HUDEP-2 (cell line): ENCODE measurements around the gene S100A5.

Experiments used
- DNase-seq, 76 experiments: peaks; one replicate each; lab custom pipeline; 2025; ENCODE audit not compliant: unreplicated experiment in 76 of 76; lab: John Stamatoyannopoulos, UW

Gene S100A5

DNA sequence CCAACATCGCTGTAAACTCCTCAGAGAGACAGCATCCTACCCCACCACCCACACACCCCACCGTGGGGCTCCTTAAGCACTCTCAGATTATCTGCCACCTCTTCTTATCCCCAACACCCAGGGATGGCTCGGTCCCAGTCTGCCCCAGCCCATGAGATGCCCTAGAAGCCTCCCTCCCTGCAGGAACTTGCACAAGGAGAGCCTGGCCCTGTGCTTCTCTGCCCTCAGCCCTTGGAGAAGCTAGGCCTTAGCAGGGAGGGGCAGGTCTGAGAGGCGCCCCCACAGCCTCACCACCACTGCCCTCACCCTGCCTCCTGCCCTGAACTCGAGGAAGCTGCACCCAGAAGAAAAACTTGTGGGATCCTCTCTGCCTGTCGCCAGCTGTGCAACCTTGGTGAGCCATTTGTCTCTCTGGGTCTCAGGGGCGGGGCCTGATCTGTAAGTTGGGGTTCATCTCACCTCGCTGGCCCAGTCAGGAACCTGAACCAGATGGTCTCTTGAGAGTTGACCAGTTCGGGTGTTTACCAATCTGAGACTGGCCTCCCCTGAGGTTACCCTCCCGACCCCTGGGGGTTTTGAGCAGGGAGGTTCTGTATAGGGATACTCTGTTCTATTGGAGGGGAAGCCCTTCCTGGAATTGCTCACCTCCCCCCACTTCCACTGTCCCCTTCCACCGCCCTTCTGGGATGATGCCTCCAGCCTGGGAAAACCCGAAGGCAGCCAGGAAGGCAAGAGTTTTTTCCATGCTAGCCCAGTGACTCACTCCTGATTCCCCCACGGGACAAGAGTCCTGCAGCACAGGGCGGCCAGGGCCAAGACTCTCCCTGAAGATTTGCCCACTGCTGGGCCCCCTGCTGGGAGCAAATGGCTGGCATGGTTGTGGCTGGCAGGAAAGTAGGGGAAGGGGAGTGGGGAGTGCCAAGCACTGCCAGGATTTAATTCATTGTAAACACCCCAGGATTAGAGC lies 8.3 kb upstream of the S100A5 start, which contains the start of gene S100A3:
Gene S100A3 (minus strand): TSS at position 537 of the 967 bp plus-strand sequence. CDS start 773 bp downstream, outside the sequence.
- DNase-seq = peak in 15 of 76 experiments; percentile 16 to 56 (median 27)

DNA sequence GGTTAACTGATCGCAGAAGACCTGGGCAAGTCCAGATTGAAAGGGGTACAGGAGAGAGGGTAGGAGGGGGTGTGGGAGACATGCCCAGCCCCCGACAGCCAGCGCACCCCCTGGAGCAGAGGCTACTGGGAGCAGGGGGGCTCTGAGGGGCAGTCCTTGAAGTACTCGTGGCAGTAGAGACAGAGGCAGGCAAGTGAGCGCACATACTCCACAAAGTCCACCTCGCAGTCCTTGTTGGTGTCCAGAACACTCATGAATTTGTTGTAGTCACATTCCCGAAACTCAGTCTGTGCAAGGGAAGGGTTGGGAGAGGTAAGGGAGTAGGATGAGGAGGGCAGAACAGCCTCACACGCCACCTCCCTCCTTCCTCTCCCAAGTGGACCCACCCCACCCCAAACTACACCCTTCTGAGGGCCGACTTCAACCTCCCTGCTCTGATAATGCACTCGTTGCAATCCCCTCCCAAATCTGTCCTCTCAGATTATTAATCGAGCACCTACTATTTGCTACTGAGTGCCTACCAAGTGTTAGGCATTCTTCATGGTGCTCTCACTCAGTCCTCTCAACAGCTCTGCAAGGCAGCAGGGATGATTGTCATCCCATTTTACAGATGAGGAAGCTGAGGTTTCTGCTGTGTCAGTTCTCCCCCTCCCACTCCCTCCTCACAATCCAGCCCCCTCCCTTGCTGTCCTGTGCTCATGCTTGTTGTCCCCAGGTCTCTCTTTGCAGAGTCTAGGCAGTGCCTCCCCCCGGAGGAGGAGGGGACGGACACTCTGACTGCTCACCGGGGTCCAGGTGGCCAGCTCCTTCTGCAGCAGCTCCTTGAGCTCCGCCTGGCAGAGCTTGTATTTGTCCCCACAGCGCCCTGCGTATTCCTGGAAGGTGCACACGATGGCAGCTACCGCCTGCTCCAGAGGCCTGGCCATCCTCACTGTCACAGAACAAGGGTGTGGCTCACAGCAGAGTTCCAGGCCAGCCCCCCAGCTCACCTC lies 7.1 kb upstream of the S100A5 start:
- DNase-seq = peak in 66 of 76 experiments; percentile 21 to 82 (median 53)

DNA sequence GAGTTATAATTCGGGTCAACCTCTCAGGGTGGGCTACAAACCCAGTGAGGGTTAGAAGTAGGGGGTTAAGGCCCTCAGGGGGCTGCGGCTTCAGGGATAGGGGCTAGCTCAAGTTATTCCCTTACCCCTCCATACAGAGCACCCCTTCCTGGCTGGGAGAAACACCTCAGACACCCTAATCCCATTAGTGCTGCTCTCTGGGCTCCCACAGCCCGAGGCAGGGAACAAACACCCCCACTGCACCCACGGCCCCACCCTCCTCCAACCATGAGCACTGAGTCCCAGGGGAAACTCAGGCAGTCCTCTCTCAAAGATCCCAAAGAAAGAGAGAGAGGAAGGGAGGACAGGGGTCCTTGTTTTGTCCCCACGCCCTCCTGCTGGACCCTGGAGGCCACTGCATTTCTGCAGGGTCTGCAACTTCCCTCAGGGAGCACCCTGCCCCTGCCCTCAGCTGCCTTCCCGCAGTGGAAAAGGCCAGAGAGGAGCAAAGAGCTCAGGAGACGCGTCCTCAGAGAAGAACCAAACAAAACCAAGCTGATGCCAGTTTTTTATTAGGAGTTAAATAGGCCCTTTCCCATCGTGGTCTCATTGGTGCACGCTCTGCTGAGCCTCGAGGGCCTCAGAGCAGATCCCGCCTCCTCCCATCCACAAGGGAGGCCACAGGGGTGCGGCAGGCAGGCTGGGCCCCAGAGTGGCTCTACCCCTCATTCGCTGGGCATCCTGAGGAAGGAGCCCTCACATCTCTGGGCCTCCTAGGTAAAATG lies 6.2 kb upstream of the S100A5 start:
- DNase-seq = peak in 55 of 76 experiments; percentile 17 to 72 (median 42)

DNA sequence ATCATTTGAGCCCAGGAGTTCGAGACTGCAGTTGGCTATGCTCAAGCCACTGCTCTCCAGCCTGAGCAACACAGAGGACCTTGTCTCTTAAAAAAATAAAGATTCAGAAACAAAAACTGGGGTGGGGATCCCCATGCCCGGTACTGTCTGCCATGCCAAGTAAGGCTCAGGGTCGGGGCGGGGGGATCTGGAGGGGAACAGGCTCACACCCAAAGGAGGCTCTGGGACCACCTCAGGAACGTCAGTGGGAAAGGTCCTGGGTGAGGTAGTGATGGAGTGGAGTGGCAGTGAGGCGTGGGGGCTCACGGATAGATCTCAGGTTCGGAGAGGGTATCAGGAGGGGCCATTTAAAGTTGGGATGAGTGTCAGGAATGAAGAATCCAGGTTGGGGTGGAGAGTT lies 5.6 kb upstream of the S100A5 start:
- DNase-seq = peak in 1 of 76 experiments; percentile 29

DNA sequence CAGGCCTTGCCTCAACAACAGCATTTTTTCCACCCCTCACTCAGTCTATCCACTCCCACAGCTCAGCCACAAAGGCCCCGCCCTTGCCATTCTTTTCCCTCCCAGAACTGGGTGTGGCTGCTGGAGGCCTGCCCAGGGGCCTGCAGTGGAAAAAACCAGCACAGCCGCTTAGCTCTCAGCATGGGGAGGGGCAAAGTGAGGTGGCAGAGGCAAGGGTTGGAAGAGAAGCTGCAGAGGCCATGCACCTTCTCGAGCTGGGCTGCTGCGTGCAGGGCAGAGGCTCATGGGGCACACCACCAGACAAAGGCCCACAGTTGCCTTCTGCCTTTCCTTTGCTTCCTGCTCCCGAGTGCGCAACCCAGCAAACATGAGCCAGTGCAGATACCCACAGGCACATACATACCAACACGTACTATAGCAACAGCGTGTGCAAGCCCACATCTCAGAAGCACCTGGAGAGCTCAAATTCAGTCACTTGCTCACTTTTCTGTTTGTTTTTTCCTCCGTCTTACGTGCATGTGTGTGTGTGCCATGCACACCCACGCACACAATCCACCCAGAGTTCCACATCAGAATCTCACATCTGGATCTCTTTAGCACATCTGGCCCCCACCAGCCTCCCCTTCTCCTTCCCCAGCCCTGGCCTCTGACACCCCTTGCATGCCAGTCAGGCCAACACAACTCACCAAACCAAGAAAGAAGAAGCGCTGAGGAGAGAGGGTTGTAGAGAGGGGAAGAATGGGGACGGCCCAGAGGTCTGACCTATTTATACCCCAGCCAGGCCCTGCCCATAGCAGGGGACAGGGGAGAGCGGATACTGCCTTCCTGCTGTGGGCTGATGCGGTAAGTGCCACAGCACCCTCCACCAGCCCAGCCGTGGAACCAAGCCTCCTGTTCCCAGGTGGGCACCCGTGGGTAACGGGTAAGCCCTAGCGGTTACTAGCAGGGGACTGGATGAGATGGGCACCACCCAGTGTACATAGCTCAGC lies 4.6 kb upstream of the S100A5 start, which contains the start of gene S100A4:
Gene S100A4 (minus strand): TSS at position 740 of the 989 bp plus-strand sequence. CDS start 1,012 bp downstream, outside the sequence.
- peak in 75 of 76 experiments; percentile 66 to 99 (median 96) for DNase-seq

DNA sequence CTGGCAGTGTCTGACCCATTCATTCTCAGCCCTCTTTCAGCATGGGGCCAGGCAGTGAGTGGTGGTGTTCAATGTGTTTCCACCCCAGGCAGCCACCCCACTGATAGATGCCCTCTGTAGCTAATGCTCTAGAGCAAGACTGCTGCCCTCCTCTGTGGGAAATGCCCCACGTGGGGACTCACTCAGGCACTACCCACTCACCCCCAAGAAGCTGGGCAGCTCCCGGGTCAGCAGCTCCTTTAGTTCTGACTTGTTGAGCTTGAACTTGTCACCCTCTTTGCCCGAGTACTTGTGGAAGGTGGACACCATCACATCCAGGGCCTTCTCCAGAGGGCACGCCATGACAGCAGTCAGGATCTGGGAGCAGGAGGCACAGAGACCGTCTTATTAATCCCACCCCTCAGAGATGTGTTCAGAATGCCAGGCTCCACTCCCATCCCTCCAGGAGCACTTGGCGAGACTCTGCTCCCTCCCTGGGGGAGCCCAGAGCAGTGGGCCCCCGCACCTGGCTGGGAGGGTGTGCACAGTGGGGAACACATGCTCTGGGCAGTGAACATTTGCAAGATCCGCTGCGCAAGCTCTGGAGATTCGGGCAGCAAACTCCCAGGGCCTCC lies 3.8 kb upstream of the S100A5 start:
- peak in 5 of 76 experiments; percentile 19 to 59 (median 19) for DNase-seq

DNA sequence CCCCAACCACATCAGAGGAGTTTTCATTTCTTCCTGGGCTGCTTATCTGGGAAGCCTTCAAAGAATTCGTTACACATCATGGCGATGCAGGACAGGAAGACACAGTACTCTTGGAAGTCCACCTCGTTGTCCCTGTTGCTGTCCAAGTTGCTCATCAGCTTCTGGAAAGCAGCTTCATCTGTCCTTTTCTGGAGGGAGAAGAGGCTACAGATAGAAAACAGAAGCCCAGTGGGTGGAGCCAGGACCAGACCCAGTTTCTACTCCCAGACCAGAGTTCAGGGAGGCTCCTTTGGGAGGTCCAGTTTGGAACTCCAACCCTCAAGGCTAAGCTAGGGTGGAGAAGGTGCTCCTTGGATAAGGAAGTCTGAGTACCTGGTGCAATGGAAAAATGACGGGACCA lies 3.0 kb upstream of the S100A5 start:
- DNase-seq = peak in 3 of 76 experiments; percentile 7 to 23 (median 12)

DNA sequence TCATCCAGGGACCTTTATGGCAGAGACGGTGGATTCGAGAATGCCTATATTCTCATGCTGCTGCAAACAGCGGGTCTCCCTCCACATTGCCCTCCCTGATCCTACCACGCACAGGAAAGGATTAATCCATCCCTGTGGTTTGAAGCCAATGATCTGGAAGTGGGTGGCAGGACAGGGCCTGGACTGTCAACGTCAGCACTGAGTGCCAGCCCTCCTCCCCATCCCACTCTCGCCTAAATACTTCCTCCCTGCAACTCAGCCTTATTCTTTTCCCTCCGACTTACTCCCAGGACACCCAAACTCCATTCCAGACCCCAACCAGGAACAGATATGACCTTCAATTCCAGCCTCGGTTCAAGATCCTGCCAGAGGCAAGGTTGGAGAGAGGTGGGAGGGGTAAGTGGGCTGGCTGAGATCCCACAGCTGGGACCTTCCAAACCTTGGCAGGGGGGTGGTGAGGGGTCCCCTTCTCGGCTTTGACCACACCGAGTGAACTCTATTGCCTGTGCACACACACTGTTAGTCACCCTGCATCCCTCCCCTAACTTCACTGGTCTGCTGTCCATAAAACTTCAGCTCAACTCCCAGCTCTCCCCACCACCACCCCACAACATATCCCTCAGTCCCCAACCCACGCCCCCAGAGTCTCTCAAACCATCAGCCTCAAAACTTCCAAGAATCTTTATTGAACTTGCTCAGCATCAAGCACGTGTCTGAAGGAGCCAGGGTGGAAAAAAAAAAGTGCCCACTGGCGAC lies 2.4 kb upstream of the S100A5 start:
- no peak for DNase-seq

DNA sequence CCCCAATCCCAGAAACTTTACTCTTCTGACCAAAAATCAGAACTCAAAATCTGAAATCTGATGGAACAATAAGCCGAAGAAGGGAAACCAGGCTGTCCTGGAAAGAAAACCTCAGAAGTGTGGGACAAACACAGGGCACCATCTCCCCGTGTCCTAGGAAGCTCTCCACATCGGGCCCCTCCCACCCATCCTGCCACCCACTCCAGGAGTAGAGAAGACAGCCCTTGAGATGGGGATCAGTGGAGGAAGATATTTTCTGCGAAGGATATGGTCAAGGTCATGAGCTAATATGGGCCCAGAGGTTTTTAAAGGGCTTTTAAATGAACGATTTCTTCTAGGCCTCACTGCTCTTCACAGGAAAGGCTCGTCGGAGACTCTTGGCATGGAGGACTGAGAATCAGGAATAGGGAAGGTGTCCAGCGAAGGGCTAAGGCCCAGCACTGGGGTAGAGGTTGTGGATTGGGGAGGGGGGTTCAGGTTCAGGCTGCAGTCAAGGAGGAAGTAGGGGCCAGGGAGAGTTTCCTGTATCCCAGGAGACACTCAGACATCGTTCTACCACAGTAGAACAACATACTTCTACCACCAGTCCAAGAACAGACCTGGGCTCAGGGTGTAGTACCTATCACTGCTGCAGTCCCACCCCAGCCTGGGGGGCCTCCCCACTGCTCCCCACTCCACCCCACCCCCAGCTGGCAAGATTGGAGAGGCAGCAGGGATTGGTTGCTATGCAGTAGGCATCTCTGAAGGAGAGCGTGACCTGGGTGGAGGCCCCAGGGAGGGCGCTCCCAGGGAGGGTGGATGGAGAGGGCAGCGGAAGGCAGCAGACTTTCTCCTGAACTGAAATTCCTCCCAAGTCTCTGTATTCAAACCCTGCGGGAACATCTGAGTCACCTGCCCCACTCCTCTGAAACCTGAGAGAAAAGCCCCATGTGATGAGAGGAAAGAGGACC lies 1.2 kb upstream of the S100A5 start:
- DNase-seq = peak in 7 of 76 experiments; percentile 2 to 32 (median 24)

DNA sequence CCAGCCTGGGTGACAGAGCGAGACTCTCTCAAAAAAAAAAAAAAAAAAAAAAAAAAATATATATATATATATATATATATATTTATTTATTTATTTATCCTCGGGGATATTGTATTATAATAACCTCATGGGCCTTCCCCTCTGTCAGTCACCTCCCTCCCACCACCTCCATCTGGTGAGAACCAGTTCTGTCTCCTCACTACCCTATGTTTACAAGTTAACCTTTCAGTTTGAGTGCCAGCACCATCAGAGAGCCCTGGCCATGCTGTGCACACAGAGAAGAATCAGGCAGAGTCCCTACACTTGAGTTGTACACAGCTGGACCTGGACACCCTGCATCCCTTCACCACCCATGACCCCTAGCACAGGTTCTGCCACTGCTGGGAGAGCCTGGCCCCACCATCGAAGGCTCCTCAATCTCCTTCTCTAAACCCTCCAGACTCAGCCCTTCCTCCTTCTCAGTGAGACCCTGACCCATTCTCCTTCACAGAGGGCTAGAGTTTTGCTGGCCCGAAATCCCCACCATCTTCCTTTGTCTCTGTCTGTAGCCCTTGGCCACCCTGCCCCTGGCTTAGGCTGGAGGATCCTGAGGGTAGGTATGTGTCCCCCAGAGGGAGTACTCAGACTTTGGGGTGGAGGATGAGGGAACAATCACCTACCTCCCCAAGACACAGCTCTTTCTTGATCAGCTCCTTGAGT lies 1.2 kb downstream of the S100A5 start:
- no peak for DNase-seq

DNA sequence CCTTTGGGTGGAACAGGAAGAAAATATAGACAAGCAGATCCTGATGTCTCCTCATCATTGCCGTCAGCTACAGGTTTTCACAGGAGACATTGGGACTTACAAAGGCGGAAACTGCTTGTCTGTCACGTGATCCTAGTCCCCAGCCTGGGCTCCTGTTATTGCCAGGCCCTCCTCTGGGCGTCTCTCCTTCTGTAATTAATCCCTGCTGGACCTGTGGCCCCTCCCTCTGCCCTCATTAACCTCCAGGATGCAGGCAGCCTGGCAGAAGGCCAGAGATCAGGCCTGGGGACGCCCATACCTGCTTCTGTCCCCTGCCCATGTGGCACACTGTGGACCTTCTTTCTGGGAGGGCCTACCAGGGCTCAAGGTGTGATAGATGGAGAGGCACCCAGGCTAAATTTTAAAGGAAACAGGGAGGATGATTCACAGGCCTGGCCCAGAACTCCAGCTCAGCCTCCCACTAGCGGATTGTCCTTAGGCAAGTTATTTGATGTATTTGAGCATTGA lies 2.4 kb downstream of the S100A5 start:
- DNase-seq = peak in 42 of 76 experiments; percentile 20 to 83 (median 44)

DNA sequence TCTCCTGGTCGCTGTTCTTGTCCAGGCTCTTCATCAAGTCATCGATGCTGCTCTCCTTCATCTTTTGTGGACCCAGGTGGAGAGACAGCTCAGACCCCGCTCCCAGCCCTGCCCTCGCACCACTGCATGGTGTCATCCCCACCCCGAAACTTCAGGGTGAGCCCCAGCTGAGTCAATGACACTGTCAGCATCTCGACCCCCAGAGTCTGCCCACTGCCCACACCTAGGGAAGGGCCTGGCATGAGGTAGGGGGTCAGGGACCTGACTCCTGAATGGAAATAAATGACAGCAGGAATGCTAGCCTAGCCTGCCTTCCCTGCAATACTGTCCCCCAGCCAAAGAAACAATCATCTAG lies 3.4 kb downstream of the S100A5 start:
- DNase-seq = no peak

DNA sequence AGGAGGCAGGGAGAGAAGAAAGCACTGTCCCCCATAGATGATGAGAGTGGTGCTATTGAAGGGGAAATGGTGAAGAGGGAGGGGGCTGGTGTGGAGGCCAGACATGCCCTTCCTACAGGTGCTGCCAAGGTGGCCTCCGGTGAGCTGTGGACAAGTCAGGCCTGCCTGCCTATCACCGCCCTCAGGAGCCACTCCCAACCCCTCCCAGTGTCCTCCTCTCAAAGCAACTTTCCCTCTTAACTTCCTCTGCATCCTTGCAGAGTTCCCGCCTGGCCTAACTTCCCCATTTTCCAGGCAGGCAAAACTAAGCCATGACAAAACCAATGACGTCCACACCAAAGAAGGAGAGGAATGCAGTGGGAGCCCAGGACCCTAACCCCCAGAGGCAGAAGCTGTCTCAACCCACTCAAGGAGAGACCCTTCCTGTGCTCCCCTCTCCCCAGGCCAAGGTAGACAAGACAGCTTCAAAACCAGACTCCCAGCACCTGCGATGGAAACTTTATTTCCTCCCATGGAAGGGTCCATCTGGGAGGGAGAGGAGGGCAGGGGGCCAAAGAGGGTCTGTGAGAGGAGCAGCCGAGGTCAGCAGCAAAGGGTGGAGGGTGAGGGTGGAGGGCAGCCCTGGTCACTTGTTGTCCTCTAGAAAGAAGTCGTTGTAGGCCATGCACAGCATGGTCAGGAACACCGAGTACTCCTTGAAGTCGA lies 3.9 kb downstream of the S100A5 start:
- no peak for DNase-seq

DNA sequence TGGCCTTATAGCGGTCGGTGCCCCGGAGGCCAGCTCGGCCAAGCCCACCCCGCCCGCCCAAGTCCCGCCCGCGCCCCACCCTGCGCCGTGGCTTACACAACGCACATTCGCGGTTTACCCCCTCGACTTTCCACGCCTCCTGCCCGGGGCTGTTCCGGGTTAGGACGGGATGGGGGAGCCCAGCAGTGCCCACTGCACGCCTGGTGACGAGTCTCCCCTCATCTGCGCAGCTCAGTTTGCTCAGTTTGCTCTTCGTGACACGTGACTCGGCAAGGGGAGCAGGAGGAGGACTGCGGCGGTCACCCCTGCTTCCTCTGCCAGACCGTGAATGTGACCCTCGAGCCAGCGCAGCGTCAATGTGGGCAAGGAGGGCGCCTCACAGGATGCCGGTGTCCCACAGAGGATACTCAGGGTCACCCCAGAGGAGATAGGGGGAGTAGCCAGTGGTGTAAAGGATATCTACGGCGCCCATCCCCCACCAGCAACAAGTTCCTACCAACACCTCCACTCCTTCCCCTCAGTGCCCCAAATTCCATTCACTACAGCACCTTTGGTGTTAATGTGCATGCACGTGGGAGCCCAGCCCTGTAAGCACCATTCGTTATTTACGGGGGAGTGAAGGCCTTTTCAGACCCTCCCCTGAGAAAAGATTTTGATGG lies 4.6 kb downstream of the S100A5 start:
- DNase-seq = peak in 73 of 76 experiments; percentile 19 to 91 (median 77)
